Endodermal cell (in vitro differentiated cells): ENCODE data around the gene GPATCH3. TPM values are rescaled to one million over a fixed set of nuclear protein-coding genes. Genes with fewer than 3 reads are reported as not detected.

Experiments
- DNase-seq: peaks from one replicate; pipeline ENCODE4 v3.0.0-alpha.2; 2017
- H3K27ac ChIP-seq: 2 replicates; pipeline ENCODE4 v1.5.1; 2013; ENCODE audit warnings: mild to moderate bottlenecking, low read depth, low read length, moderate library complexity
- H3K27me3 ChIP-seq: 2 replicates; pipeline ENCODE4 v1.6.1; 2013; ENCODE audit warnings: mild to moderate bottlenecking, low read length, moderate library complexity; ENCODE audit not compliant: insufficient read depth, control insufficient read depth, poor library complexity, severe bottlenecking
- H3K36me3 ChIP-seq: 2 replicates; pipeline ENCODE4 v1.7.0; 2013; ENCODE audit warnings: mild to moderate bottlenecking, low read length, moderate library complexity; ENCODE audit not compliant: control insufficient read depth, insufficient read depth
- H3K4me1 ChIP-seq: one replicate; pipeline ENCODE4 v1.7.0; 2013; ENCODE audit warnings: low read length; ENCODE audit not compliant: control insufficient read depth, insufficient read depth
- H3K4me3 ChIP-seq: 2 replicates; pipeline ENCODE4 v1.5.1; 2013; ENCODE audit warnings: mild to moderate bottlenecking, low read length, moderate library complexity
- H3K9ac ChIP-seq: 2 replicates; pipeline ENCODE4 v1.6.1; 2013; ENCODE audit warnings: mild to moderate bottlenecking, low read length, moderate library complexity; ENCODE audit not compliant: poor library complexity, severe bottlenecking; ENCODE audit errors: extremely low read depth
- H3K9me3 ChIP-seq: 2 replicates; pipeline ENCODE4 v1.6.1; 2013; ENCODE audit warnings: mild to moderate bottlenecking, low read length, moderate library complexity; ENCODE audit not compliant: control insufficient read depth
- H3K27ac Mint-ChIP-seq: 2 replicates; pipeline ENCODE4 v1.8.0; 2020; ENCODE audit warnings: mixed read lengths
- H3K27me3 Mint-ChIP-seq: 2 replicates; pipeline ENCODE4 v1.8.0; 2021; ENCODE audit warnings: mild to moderate bottlenecking, mixed read lengths; ENCODE audit not compliant: insufficient read depth
- H3K36me3 Mint-ChIP-seq: 2 replicates; pipeline ENCODE4 v1.8.0; 2020; ENCODE audit warnings: low read depth, mixed read lengths
- H3K4me1 Mint-ChIP-seq: 2 replicates; pipeline ENCODE4 v1.8.0; 2020; ENCODE audit warnings: mixed read lengths
- H3K4me3 Mint-ChIP-seq: 2 replicates; pipeline ENCODE4 v1.8.0; 2020; ENCODE audit warnings: mild to moderate bottlenecking, moderate library complexity, mixed read lengths
- H3K9me3 Mint-ChIP-seq: 2 replicates; pipeline ENCODE4 v1.8.0; 2020; ENCODE audit warnings: mild to moderate bottlenecking, mixed read lengths
- CTCF ChIP-seq: fragments of 200-600 bp; sonication (generic); conservative IDR thresholded peaks from 2 replicates; pipeline ENCODE4 v1.5.0; 2021; ENCODE audit warnings: antibody characterized with exemption, mild to moderate bottlenecking
- WGBS, 2 experiments: methylation state at CpG; one replicate each; pipeline versions ENCODE4 v1.1.5 to v1.1.7; 2013; ENCODE audit warnings: missing lambda C conversion rate in 2 of 2, mixed read lengths in 1 of 2; ENCODE audit not compliant: insufficient coverage in 1 of 2, insufficient read length in 1 of 2; 5-methylcytosine and 5-hydroxymethylcytosine counted together
- total RNA-seq, 2 donors: library from RNA; stranded (reverse); fragmentation: NEBNext Ultra II Directional in 1 of 2; extraction: Animal tissue kit (Norgen Biotek cat#: 25700) in 1 of 2; gene quantifications; 2 replicates in 1 of 2; 3 replicates in 1 of 2; pipeline ENCODE4 v1.2.1, GENCODE V29; 2021

The GPATCH3 gene
- total RNA-seq, 2 donors from 2014 or later, result 21.3 to 23.2 TPM

- Histone ChIP-seq H3K27me3 (no peaks in the 10 kb centered on the region), H3K36me3 (peaks cover 52% of the 10 kb centered on the region), H3K27ac (no peak overlapping the region), H3K4me3 (no peak overlapping the region), H3K9me3 (no peaks in the 10 kb centered on the region), H3K4me1 (no peaks in the 10 kb centered on the region), H3K9ac (no peak overlapping the region)
- Mint-ChIP-seq H3K27me3 (no peaks in the 10 kb centered on the region), H3K4me3 (no peak overlapping the region), H3K9me3 (no peaks in the 10 kb centered on the region), H3K27ac (no peak overlapping the region), H3K36me3 (peaks cover 52% of the 10 kb centered on the region), H3K4me1 (peaks cover 12% of the 10 kb centered on the region)
- 94 to 96% methylated on average over 8 to 10 of the region's 10 CpGs for WGBS, 2 experiments
- no peak for TF ChIP-seq CTCF
- DNase-seq, result no peak
These were observed 46.7 kb downstream of the GPATCH3 start for GRCh38 chr1:26853600-26853999.

GRCh38 chr1:26853156-26853555 is 47.1 kb downstream of the GPATCH3 start:
- Histone ChIP-seq H3K9ac (no peak overlapping the region), H3K4me1 (no peaks in the 10 kb centered on the region), H3K9me3 (no peaks in the 10 kb centered on the region), H3K36me3 (peaks cover 56% of the 10 kb centered on the region), H3K27ac (no peak overlapping the region), H3K4me3 (no peak overlapping the region), H3K27me3 (no peaks in the 10 kb centered on the region)
- H3K4me1 Mint-ChIP-seq, result peaks cover 12% of the 10 kb centered on the region
- DNase-seq, result peak; percentile 95
- peak; percentile 87 for TF ChIP-seq CTCF
- peaks cover 54% of the 10 kb centered on the region for H3K36me3 Mint-ChIP-seq
- no peaks in the 10 kb centered on the region for H3K9me3 Mint-ChIP-seq
- no peak overlapping the region for H3K27ac Mint-ChIP-seq
- WGBS, 2 experiments, result 65 to 69% methylated on average over 2 to 3 of the region's 3 CpGs
- no peaks in the 10 kb centered on the region for H3K27me3 Mint-ChIP-seq
- no peak overlapping the region for H3K4me3 Mint-ChIP-seq

GRCh38 chr1:26852701-26853100 is 47.6 kb downstream of the GPATCH3 start:
- Histone ChIP-seq H3K9ac (no peak overlapping the region), H3K4me1 (no peaks in the 10 kb centered on the region), H3K27ac (no peak overlapping the region), H3K9me3 (no peaks in the 10 kb centered on the region), H3K36me3 (peaks cover 59% of the 10 kb centered on the region), H3K27me3 (no peaks in the 10 kb centered on the region), H3K4me3 (no peak overlapping the region)
- TF ChIP-seq CTCF, result no peak
- peaks cover 57% of the 10 kb centered on the region for H3K36me3 Mint-ChIP-seq
- H3K4me3 Mint-ChIP-seq, result no peak overlapping the region
- no peaks in the 10 kb centered on the region for H3K27me3 Mint-ChIP-seq
- peaks cover 12% of the 10 kb centered on the region for H3K4me1 Mint-ChIP-seq
- no peaks in the 10 kb centered on the region for H3K9me3 Mint-ChIP-seq
- no peak overlapping the region for H3K27ac Mint-ChIP-seq
- WGBS, 2 experiments, result 86 to 88% methylated on average over 3 to 9 of the region's 9 CpGs
- no peak for DNase-seq
